Measurements from ENCODE around the gene CEP170.

Gene CEP170

GRCh38 chr1:243267914-243268653 is 13.0 kb upstream of the CEP170 start:
- peak; percentile 85 for DNase-seq (ENCODE audit: low spot score)

GRCh38 chr1:243267471-243267880 is 12.4 kb upstream of the CEP170 start:
- no peak for DNase-seq (ENCODE audit: low spot score)

- no peak for DNase-seq (ENCODE audit: low spot score)
Measured at GRCh38 chr1:243266231-243266630, 11.2 kb upstream of the CEP170 start.

- DNase-seq (ENCODE audit: low spot score) = peak; percentile 77
Measured at GRCh38 chr1:243264717-243265116, 9.6 kb upstream of the CEP170 start.

GRCh38 chr1:243261390-243261789 is 6.3 kb upstream of the CEP170 start:
- no peak for DNase-seq (ENCODE audit: low spot score)

GRCh38 chr1:243260221-243260880 is 5.3 kb upstream of the CEP170 start:
- no peak for DNase-seq (ENCODE audit: low spot score)

- DNase-seq (ENCODE audit: low spot score) = no peak
Measured at GRCh38 chr1:243258731-243259130, 3.6 kb upstream of the CEP170 start.

- no peak for DNase-seq (ENCODE audit: low spot score)
Measured at GRCh38 chr1:243257189-243257588, 2.1 kb upstream of the CEP170 start.

GRCh38 chr1:243256590-243256989 is 1.5 kb upstream of the CEP170 start:
- DNase-seq (ENCODE audit: low spot score) = no peak

- peak; percentile 100 for DNase-seq (ENCODE audit: low spot score)
Measured at GRCh38 chr1:243255791-243256512, 871 bp upstream of the CEP170 start, which contains the start of gene SDCCAG8. Gene SDCCAG8 (plus strand): TSS chr1:243256041. CDS start chr1:243256174, 133 bp downstream.

- DNase-seq (ENCODE audit: low spot score) = no peak
Measured at GRCh38 chr1:243254233-243254926, 701 bp downstream of the CEP170 start.

GRCh38 chr1:243253926-243254232 is 1.2 kb downstream of the CEP170 start:
- DNase-seq (ENCODE audit: low spot score) = no peak

- no peak for DNase-seq (ENCODE audit: low spot score)
Measured at GRCh38 chr1:243253211-243253925, 1.7 kb downstream of the CEP170 start.

- no peak for DNase-seq (ENCODE audit: low spot score)
Measured at GRCh38 chr1:243251539-243251938, 3.5 kb downstream of the CEP170 start.

- no peak for DNase-seq (ENCODE audit: low spot score)
Measured at GRCh38 chr1:243250102-243250501, 5.0 kb downstream of the CEP170 start.

GRCh38 chr1:243249214-243249613 is 5.9 kb downstream of the CEP170 start:
- DNase-seq (ENCODE audit: low spot score) = no peak

GRCh38 chr1:243247901-243248300 is 7.2 kb downstream of the CEP170 start:
- no peak for DNase-seq (ENCODE audit: low spot score)

GRCh38 chr1:243246916-243247315 is 8.2 kb downstream of the CEP170 start:
- no peak for DNase-seq (ENCODE audit: low spot score)

- DNase-seq (ENCODE audit: low spot score) = no peak
Measured at GRCh38 chr1:243244432-243244841, 10.6 kb downstream of the CEP170 start.

GRCh38 chr1:243236604-243237252 is 18.4 kb downstream of the CEP170 start:
- DNase-seq (ENCODE audit: low spot score) = no peak

GRCh38 chr1:243234978-243235647 is 20.0 kb downstream of the CEP170 start:
- DNase-seq (ENCODE audit: low spot score) = no peak
